A549 (cell line): ENCODE data around the gene ANKRD65.
"Not testable (repeated sequence)": the region's sequence is repeated elsewhere in the genome, so short reads cannot be mapped to it uniquely, and the experiment has no call there.

Experiments used
- POLR2A ChIP-seq: IDR thresholded peaks from 2 replicates; pipeline ENCODE4 v1.6.1; 2012; ENCODE audit warnings: mild to moderate bottlenecking, low read length
- TF ChIP-seq, protein P1 (sequence below): fragments of >200 bp; sonication (Bioruptor Twin); formaldehyde crosslinking; IDR thresholded peaks from 3 replicates; pipeline ENCODE4 v1.5.1; 2016

DNA sequence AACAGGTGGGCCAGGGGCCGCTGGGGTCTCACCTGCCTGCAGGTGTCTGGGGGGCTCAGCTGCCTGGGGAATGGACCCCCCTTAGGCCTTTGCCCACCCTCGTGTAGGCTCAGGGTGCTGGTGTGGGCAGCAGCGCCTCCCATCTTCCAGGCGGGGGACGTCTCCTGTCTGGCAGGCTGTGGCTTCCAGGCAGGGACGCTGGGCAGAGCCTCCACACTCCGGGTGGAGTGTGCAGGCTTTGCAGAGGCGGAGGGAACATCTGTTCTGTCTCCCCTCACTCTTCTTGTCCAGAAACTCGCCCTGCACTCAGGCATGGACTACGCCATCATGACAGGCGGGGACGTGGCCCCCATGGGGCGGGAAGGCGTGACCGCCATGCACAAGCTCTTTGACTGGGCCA, 34.9 kb upstream of the ANKRD65 start:
- TF ChIP-seq POLR2A, result not testable (repeated sequence)
- TF ChIP-seq, protein P1, sequence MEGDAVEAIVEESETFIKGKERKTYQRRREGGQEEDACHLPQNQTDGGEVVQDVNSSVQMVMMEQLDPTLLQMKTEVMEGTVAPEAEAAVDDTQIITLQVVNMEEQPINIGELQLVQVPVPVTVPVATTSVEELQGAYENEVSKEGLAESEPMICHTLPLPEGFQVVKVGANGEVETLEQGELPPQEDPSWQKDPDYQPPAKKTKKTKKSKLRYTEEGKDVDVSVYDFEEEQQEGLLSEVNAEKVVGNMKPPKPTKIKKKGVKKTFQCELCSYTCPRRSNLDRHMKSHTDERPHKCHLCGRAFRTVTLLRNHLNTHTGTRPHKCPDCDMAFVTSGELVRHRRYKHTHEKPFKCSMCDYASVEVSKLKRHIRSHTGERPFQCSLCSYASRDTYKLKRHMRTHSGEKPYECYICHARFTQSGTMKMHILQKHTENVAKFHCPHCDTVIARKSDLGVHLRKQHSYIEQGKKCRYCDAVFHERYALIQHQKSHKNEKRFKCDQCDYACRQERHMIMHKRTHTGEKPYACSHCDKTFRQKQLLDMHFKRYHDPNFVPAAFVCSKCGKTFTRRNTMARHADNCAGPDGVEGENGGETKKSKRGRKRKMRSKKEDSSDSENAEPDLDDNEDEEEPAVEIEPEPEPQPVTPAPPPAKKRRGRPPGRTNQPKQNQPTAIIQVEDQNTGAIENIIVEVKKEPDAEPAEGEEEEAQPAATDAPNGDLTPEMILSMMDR, result not testable (repeated sequence)
